K562 (cell line): ENCODE measurements around the gene CALCOCO2. TPM values are rescaled to one million over a fixed set of nuclear protein-coding genes. Genes with fewer than 3 reads are reported as not detected.
A peak's percentile ranks its signal among the peaks of the same experiment; 100 is the strongest.

Experiments used
- ATAC-seq: fragments of 200-7000 bp; cut with Tn5 transposase; 3 replicates; pipeline ENCODE4 v1.9.1; 2020; ENCODE audit warnings: moderate library complexity
- BruUV-seq: library from RNA; stranded (reverse); fragments of 400-500 nt; replicated peaks from 2 replicates; lab custom pipeline; 2021; lab: Mats Ljungman, UMichigan
- CTCF ChIA-PET: fragments of 300-600 bp; formaldehyde crosslinking; extraction: SDS; loops from one replicate; lab custom pipeline; 2021; ENCODE audit warnings: low intra/inter-chr PET ratio; lab: Yijun Ruan, JAX
- POLR2A ChIA-PET: fragments of 300-600, 350-650 bp; sonication (Branson Sonifier 250); formaldehyde crosslinking; extraction: SDS; loops from one replicate; lab custom pipeline; 2021; ENCODE audit warnings: antibody characterized with exemption, inconsistent platforms; lab: Yijun Ruan, JAX
- DNase-seq, 4 experiments: peaks; one replicate each; pipeline versions ENCODE4 v3.0.0 to v3.0.0-alpha.2; 2011 to 2018; ENCODE audit warnings: low spot score in 3 of 4, mixed read lengths in 3 of 4; ENCODE audit errors: extremely low read depth in 1 of 4
- FAIRE-seq: peaks from 2 replicates; lab custom pipeline; 2011; peaks lifted over from hg19 to GRCh38; lab: Jason Lieb, UNC
- H2AFZ ChIP-seq: 2 replicates; pipeline ENCODE4 v1.6.0; 2011; ENCODE audit warnings: low read depth, low read length, control low read depth, inconsistent platforms
- H3K27ac ChIP-seq: fragments of 200-600 bp; 3 replicates; pipeline ENCODE4 v1.8.0; 2011; ENCODE audit warnings: low read depth, mild to moderate bottlenecking, control low read depth, inconsistent platforms, low read length, moderate library complexity, mixed read lengths; ENCODE audit errors: extremely low read depth
- H3K27me3 ChIP-seq, 2 experiments: fragments of 300-600 bp in 1 of 2; 2 replicates in 1 of 2; 3 replicates in 1 of 2; pipeline versions ENCODE4 v1.6.0 to v1.8.0; 2011; ENCODE audit warnings: inconsistent platforms in 2 of 2, low read length in 2 of 2, mild to moderate bottlenecking in 1 of 2, mixed read lengths in 1 of 2, moderate library complexity in 1 of 2; ENCODE audit not compliant: control insufficient read depth in 2 of 2, insufficient read depth in 2 of 2
- H3K36me3 ChIP-seq: fragments of 300-600 bp; 3 replicates; pipeline ENCODE4 v1.8.0; 2011; ENCODE audit warnings: mild to moderate bottlenecking, low read length, inconsistent platforms; ENCODE audit not compliant: control insufficient read depth, insufficient read depth
- H3K4me1 ChIP-seq, 2 experiments: fragments of 200-600 bp in 1 of 2; replicated peaks in 1 of 2; 2 replicates in 1 of 2; 3 replicates in 1 of 2; pipeline versions ENCODE4 v1.5.1 to v1.8.0; 2011; ENCODE audit warnings: inconsistent platforms in 2 of 2, low read length in 2 of 2, mild to moderate bottlenecking in 1 of 2, mixed read lengths in 1 of 2, moderate library complexity in 1 of 2; ENCODE audit not compliant: control insufficient read depth in 2 of 2, insufficient read depth in 2 of 2
- H3K4me2 ChIP-seq: 2 replicates; pipeline ENCODE4 v1.6.1; 2011; ENCODE audit warnings: low read length, control low read depth, inconsistent platforms, mixed read lengths; ENCODE audit not compliant: insufficient read depth
- H3K4me3 ChIP-seq: fragments of 200-600 bp; sonication (generic), shearing (Covaris generic); 2 replicates; pipeline ENCODE4 v1.5.1; 2016; ENCODE audit warnings: control low read depth, inconsistent platforms
- H3K79me2 ChIP-seq: fragments of 200-600 bp; 3 replicates; pipeline ENCODE4 v1.8.0; 2011; ENCODE audit warnings: low read length, inconsistent platforms; ENCODE audit not compliant: control insufficient read depth, insufficient read depth
- H3K9ac ChIP-seq, 2 experiments: 2 replicates each; pipeline versions ENCODE4 v1.6.0 to v1.6.1; 2011; ENCODE audit warnings: low read depth in 2 of 2, low read length in 2 of 2, control low read depth in 1 of 2, inconsistent platforms in 1 of 2, mild to moderate bottlenecking in 1 of 2, mixed read lengths in 1 of 2; ENCODE audit not compliant: insufficient read depth in 1 of 2
- H3K9me1 ChIP-seq: one replicate; pipeline ENCODE4 v1.6.0; 2011; ENCODE audit warnings: inconsistent platforms, mild to moderate bottlenecking, low read length, moderate library complexity; ENCODE audit not compliant: control insufficient read depth, insufficient read depth
- H3K9me3 ChIP-seq: replicated peaks from 2 replicates; pipeline ENCODE4 v1.5.1; 2011; ENCODE audit warnings: low read depth, low read length, inconsistent platforms; ENCODE audit not compliant: control insufficient read depth, insufficient read depth
- H4K20me1 ChIP-seq: replicated peaks from 2 replicates; pipeline ENCODE4 v1.6.1; 2011; ENCODE audit warnings: low read length, inconsistent platforms, mixed read lengths; ENCODE audit not compliant: control insufficient read depth, insufficient read depth
- EHMT2 ChIP-seq: fragments of 450-650 bp; IDR thresholded peaks from 2 replicates; pipeline ENCODE4 v1.6.1; 2018; ENCODE audit warnings: antibody characterized with exemption
- HCFC1 ChIP-seq: IDR thresholded peaks from 2 replicates; pipeline ENCODE4 v1.6.1; 2012; ENCODE audit warnings: low read depth, low read length, improper control_type of control experiment
- IRF2 ChIP-seq: sonication (generic); formaldehyde crosslinking; IDR thresholded peaks from 2 replicates; pipeline ENCODE4 v1.8.1; 2022; ENCODE audit warnings: mild to moderate bottlenecking, missing genetic modification reagents
- KDM4B ChIP-seq, 2 experiments: fragments of 450-650 bp in 1 of 2; sonication (generic) in 1 of 2; IDR thresholded peaks; 2 replicates each; pipeline ENCODE4 v1.6.1; 2016 to 2017; ENCODE audit warnings: borderline replicate concordance in 2 of 2, antibody characterized with exemption in 1 of 2, low read depth in 1 of 2, mild to moderate bottlenecking in 1 of 2
- NFRKB ChIP-seq: fragments of 450-650 bp; IDR thresholded peaks from 2 replicates; pipeline ENCODE4 v1.6.1; 2016; ENCODE audit warnings: low read depth
- SAFB ChIP-seq: fragments of 200-400 bp; formaldehyde crosslinking; IDR thresholded peaks from 2 replicates; pipeline ENCODE4 v1.6.1; 2017; ENCODE audit warnings: low read depth, low read length, borderline replicate concordance
- SMARCA5 ChIP-seq: fragments of 450-650 bp; IDR thresholded peaks from 2 replicates; pipeline ENCODE4 v1.6.1; 2016
- TBL1XR1 ChIP-seq, 2 experiments: IDR thresholded peaks; 2 replicates each; pipeline ENCODE4 v1.6.1; 2012; ENCODE audit warnings: improper control_type of control experiment in 2 of 2, low read length in 2 of 2, mild to moderate bottlenecking in 1 of 2
- ZBTB5 ChIP-seq: fragments of 450-650 bp; IDR thresholded peaks from 2 replicates; pipeline ENCODE4 v1.6.1; 2017; ENCODE audit warnings: antibody characterized with exemption
- ZNF24 ChIP-seq: fragments of 450-650 bp; IDR thresholded peaks from 2 replicates; pipeline ENCODE4 v1.6.1; 2016
- ZNF282 ChIP-seq: sonication (generic); formaldehyde crosslinking; IDR thresholded peaks from 2 replicates; pipeline ENCODE4 v1.8.1; 2023; ENCODE audit warnings: missing genetic modification reagents
- ZNF707 ChIP-seq: fragments of 250-450 bp; sonication (Bioruptor Pico); conservative IDR thresholded peaks from 2 replicates; pipeline ENCODE4 v1.8.0; 2022; ENCODE audit warnings: inconsistent platforms, mild to moderate bottlenecking, moderate library complexity
- ZNF785 ChIP-seq: fragments of 250-450 bp; sonication (Bioruptor Pico); IDR thresholded peaks from 2 replicates; pipeline ENCODE4 v1.4.0; 2020; ENCODE audit warnings: mild to moderate bottlenecking
- WGBS: fragments of 100-300 bp; shearing (Covaris generic); methylation state at CpG from one replicate; pipeline ENCODE4 v1.1.6; 2016; ENCODE audit warnings: low coverage, mixed read lengths; ENCODE audit not compliant: insufficient coverage; ENCODE audit errors: missing lambda C conversion rate; 5-methylcytosine and 5-hydroxymethylcytosine counted together
- in situ Hi-C: fragments of 300-500 bp; cut with MboI; formaldehyde crosslinking; loops from 4 replicates; pipeline ENCODE4 v1.15.0; 2018; ENCODE audit warnings: inconsistent platforms, mixed read lengths
- intact Hi-C: fragments of 100-400 bp; cut with micrococcal nuclease; formaldehyde crosslinking; loops from 2 replicates; pipeline ENCODE4 v1.14.2; 2022
- polyA plus RNA-seq, 8 experiments: library from polyadenylated mRNA; depleted of rRNA in 4 of 8; stranded (reverse) in 5 of 8; unstranded in 3 of 8; fragments of >200 nt; fragmentation: Nextera tagmentation in 2 of 8; fragmentation: Illumina TruSeq in 1 of 8; extraction: Ambion mirVana in 2 of 8; extraction: Trizol in 1 of 8; gene quantifications; 2 replicates each; pipeline versions ENCODE4 v1.2.1 to v1.2.3, GENCODE V29; 2011 to 2014; ENCODE audit warnings: inconsistent platforms in 1 of 8, missing spikeins in 1 of 8
- total RNA-seq, 7 experiments: library from RNA; depleted of rRNA in 6 of 7; stranded (reverse); fragments of >200 nt in 6 of 7; fragmentation: Illumina TruSeq in 2 of 7; extraction: Trizol in 2 of 7; gene quantifications; 2 replicates each; pipeline versions ENCODE4 v1.2.1 to v1.2.3, GENCODE V29; 2011 to 2021; ENCODE audit warnings: low replicate concordance in 1 of 7
- TF ChIP-seq, protein P1 (sequence below): fragments of 450-650 bp; formaldehyde crosslinking; conservative IDR thresholded peaks from 2 replicates; pipeline ENCODE4 v1.4.0; 2022; ENCODE audit warnings: mild to moderate bottlenecking, missing genetic modification characterization
- TF ChIP-seq, protein P2 (sequence below): fragments of 250-450 bp; sonication (Bioruptor Pico); IDR thresholded peaks from 2 replicates; pipeline ENCODE4 v1.9.0; 2021; ENCODE audit warnings: mild to moderate bottlenecking

Gene CALCOCO2
- total and polyA plus RNA-seq, 9 of the 15 experiments (the other 6 are each of a cell fraction or from before 2014, with no cell fraction given), result 24.1 to 87.3 (median 67.5) TPM

GRCh38 chr17:48843187-48843900, 12.5 kb downstream of the CALCOCO2 start:
- H3K9ac ChIP-seq, result no peak overlapping the region
- in situ Hi-C loops (no loop called here), intact Hi-C loops (no loop called here)
- peaks cover 6% of the 10 kb centered on the region for H3K9me1 ChIP-seq
- no peaks in the 10 kb centered on the region; the same call in 1 of the 2 replicates for H4K20me1 ChIP-seq
- H3K36me3 ChIP-seq, result peaks cover 26% of the 10 kb centered on the region
- POLR2A ChIA-PET, result interaction anchor here (1.0 to 2.7 kb wide), 3 partner anchors 9 to 53 kb away, joined by 4 to 10 read pairs (median 9); no protein-coding TSS in a partner anchor
- WGBS, result 73% methylated on average over 6 of the region's 6 CpGs
- peaks cover 0 to 2% of the 10 kb centered on the region in 2 experiments; a peak in 1 of 5 replicates for H3K4me1 ChIP-seq
- H3K4me2 ChIP-seq, result no peak overlapping the region
- H3K4me3 ChIP-seq, result no peak overlapping the region
- BruUV-seq, result TSS peak; percentile 28
- H2AFZ ChIP-seq, result no peak overlapping the region
- H3K9me3 ChIP-seq, result no peaks in the 10 kb centered on the region
- CTCF ChIA-PET, result no interaction called here
- DNase-seq, result no peak
- ATAC-seq, result no peak
- no peaks in the 10 kb centered on the region for H3K27me3 ChIP-seq
- no peak for TF ChIP-seq ZNF282
- no peak for TF ChIP-seq ZNF24
- TF ChIP-seq ZNF707 (CRISPR knock-in tag), result no peak
- no peak for TF ChIP-seq EHMT2
- no peak for TF ChIP-seq IRF2
- no peak for TF ChIP-seq ZBTB5
- no peak for TF ChIP-seq SMARCA5
- no peak for TF ChIP-seq NFRKB
- no peak for TF ChIP-seq TBL1XR1 (IDR thresholded peaks at IDR 0.05; ENCODE audit: low read length in 2 of 2)
- TF ChIP-seq, protein P1, sequence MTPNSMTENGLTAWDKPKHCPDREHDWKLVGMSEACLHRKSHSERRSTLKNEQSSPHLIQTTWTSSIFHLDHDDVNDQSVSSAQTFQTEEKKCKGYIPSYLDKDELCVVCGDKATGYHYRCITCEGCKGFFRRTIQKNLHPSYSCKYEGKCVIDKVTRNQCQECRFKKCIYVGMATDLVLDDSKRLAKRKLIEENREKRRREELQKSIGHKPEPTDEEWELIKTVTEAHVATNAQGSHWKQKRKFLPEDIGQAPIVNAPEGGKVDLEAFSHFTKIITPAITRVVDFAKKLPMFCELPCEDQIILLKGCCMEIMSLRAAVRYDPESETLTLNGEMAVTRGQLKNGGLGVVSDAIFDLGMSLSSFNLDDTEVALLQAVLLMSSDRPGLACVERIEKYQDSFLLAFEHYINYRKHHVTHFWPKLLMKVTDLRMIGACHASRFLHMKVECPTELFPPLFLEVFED (CRISPR knock-in tag), result no peak
- TF ChIP-seq KDM4B (IDR thresholded peaks at IDR 0.05; ENCODE audit: borderline replicate concordance in 2 of 2, low read depth in 1 of 2), result no peak
- TF ChIP-seq, protein P2, sequence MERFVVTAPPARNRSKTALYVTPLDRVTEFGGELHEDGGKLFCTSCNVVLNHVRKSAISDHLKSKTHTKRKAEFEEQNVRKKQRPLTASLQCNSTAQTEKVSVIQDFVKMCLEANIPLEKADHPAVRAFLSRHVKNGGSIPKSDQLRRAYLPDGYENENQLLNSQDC (CRISPR knock-in tag), result no peak
- no peak for TF ChIP-seq SAFB
- TF ChIP-seq ZNF785 (CRISPR knock-in tag), result no peak
- no peak for TF ChIP-seq HCFC1
- H3K79me2 ChIP-seq, result peaks cover 3% of the 10 kb centered on the region; the same call in 1 of the 3 replicates
- peak; percentile 19 for FAIRE-seq
- H3K27ac ChIP-seq, result no peak overlapping the region
